Left kidney (tissue), 2 donors: Measurements from ENCODE around the gene NUAK2. TPM values are rescaled to one million over a fixed set of nuclear protein-coding genes. Genes with fewer than 3 reads are reported as not detected.
A peak's percentile ranks its signal among the peaks of the same experiment; 100 is the strongest.

ENCODE experiments used
- DNase-seq: peaks from one replicate; pipeline ENCODE4 v3.0.0-alpha.2; 2013
- polyA plus RNA-seq: library from polyadenylated mRNA; unstranded; fragments of 120-200 nt; gene quantifications from one replicate; pipeline ENCODE4 v1.2.1, GENCODE V29; 2013; ENCODE audit not compliant: insufficient read length

Gene NUAK2
- polyA plus RNA-seq, 1 donor, result 9.3 TPM

DNA sequence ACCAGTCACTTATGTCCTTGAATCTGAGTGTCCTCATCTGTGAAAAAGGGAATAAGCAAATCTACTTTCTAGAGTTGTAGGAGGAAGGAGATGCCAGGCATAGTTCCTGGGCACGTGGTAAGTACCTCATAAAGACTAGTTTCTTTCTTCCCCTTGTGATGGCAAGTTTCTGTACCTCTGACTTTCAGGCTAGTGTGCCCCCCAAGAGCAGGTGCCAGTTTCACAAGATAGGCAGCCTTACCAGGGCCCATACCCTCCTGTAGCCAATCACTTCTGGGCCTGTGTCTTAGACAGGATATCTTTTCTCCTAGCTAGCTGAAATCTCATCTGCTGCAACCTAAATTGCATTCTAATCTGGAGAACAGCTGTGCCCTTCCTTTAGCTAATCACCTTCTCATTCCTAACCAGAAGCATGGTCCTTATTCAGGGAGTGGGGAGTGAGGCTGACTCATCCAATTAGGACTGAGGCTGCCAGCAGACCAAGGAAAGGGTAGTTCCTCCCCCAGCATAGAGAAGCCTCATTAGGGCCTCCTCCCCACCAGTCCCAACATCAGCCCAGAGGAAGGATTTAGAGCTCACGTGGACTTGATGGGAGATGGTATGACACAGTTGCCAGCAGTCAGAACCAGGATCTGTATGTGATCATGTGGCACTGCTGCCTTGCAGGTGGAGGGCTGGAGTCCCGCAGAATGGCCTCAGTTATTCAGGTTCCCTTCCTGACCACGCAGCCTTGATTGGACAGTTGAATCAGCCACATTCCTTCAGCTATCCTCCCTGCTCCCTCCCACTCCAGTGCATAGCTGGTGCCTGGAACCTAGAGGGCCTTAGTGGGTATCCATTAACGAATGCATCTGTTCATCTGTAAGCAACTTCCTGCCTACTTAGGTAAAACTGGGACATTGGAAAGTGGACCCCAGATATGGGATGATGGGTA is 27.3 kb upstream of the NUAK2 start:
- DNase-seq, result no peak

GRCh38 chr1:205346956-205347574 is 25.5 kb upstream of the NUAK2 start:
- no peak for DNase-seq

GRCh38 chr1:205345761-205346160 is 24.2 kb upstream of the NUAK2 start:
- no peak for DNase-seq

GRCh38 chr1:205344066-205344928 is 22.8 kb upstream of the NUAK2 start:
- no peak for DNase-seq

DNA sequence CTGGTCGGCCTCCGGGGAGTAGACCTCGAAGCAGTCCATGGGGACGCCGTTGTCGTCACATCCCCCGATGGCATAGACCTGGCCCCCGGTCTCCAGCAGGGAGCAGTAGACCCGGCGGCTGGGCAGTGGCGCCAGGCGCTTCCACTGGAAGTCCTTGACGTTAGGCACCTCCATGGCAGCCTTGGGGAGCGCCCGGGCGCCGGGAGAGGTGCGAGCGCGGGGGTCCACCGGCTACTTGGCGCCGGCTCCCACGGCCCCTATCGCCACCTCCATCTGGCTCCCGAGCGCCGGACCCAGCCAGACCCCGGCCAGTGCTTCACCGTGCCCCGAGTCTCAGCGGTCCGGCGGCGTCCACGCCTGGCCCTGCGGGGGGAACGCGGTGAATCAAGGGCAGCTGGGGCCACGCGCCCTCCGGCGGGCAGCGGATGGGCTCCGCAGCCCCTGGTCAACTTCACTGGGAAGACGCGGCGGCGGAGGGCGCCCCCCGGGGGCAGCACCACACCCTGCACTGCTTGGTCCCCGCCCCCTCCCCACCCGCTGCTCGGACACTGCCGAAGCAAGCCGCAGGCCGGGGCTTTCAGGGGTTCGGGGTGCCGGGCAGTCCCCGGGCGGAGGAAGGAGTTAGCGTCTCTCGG is 22.0 kb upstream of the NUAK2 start:
- DNase-seq, result no peak

DNA sequence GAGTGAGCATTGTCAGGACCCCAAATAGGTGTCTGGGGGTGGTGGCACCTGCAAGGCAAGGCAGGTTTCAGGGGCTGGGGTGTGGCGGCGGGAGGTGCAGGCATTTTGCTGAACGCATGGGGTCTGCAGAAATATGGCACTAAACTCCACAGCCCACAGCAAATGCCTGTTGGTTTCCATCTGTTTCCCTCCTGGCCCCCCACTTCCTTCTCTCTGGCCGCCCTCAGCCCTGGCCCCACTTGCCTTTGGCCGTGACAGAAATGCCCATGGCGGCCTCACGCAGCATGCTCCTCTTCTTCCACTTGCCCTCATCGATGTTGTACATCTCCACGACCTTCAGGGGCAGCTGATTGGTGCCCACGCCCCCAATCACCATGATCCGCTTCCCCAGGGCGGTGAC is 21.4 kb upstream of the NUAK2 start:
- no peak for DNase-seq

DNA sequence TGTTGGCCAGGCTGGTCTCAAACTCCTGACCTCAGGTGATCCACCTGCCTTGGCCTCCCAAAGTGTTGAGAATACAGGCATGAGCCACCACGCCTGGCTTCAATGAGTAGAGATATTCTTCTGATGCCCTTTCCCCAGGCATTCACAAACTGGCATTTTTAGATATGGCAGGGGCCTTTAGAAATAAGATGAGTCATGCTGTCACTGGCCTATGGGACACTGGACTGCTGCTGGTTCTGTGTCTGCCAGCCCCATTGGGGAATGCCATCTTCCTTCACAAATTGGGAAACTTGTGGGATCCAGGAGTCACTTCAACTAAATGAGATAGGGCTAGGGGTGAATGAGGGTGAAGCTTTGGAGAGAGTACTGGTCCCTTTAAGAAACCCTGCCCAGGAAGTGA is 19.1 kb upstream of the NUAK2 start:
- no peak for DNase-seq

GRCh38 chr1:205339717-205340116 is 18.2 kb upstream of the NUAK2 start:
- DNase-seq, result no peak

DNA sequence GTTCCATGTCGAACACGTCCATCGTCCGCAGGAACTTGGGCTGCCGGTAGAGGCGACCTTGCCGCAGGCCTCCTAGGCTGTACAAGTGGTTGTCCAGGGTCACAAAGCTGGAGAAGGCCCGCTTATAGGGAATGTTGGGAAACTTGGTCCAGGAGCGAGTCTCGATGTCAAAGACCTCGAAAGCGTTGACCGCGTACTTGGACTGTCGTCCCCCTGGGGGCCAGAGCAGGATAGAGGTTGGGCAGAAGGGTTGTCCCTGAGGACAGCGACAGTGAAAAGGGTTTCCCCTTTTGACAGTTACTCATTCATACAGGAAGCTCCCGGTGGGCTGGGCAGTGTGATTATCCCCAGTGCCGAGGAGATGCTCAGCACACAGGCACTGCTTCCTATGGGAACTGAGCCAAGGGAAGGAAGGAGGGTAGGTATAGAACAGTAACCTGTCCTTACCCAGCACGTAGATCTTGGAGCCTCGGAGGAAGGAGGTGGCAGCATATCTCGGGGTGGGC is 17.7 kb upstream of the NUAK2 start:
- no peak for DNase-seq

GRCh38 chr1:205338011-205338410 is 16.5 kb upstream of the NUAK2 start:
- no peak for DNase-seq

- DNase-seq, result no peak
These were observed 15.9 kb upstream of the NUAK2 start for GRCh38 chr1:205337481-205337880.

GRCh38 chr1:205335692-205336091 is 14.1 kb upstream of the NUAK2 start:
- peak; percentile 84 for DNase-seq

- no peak for DNase-seq
These were observed 10.7 kb upstream of the NUAK2 start for GRCh38 chr1:205332015-205332791.

- DNase-seq, result no peak
These were observed 8.6 kb upstream of the NUAK2 start for GRCh38 chr1:205330150-205330549.

DNA sequence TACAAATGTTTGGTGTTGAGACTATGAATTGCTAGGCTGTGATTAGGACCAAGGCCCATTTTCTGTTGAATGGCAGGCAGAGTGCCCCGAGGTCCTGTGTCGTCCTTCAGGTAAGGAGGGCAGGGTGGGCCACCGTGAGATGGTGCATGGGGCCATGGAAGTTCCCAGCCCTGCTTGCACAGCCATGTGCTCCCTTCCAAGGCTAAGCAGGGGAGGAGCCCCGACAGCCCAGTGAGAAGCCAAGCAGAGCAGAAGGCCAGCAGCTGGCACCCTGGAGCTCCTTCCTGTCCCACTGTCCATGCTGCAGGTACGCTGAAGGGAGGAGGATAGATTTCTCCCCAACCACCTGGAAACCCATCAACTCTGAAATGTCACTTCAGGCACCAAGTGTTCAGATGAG is 8.2 kb upstream of the NUAK2 start:
- DNase-seq, result no peak

- DNase-seq, result no peak
These were observed 6.9 kb upstream of the NUAK2 start for GRCh38 chr1:205328476-205328875.

DNA sequence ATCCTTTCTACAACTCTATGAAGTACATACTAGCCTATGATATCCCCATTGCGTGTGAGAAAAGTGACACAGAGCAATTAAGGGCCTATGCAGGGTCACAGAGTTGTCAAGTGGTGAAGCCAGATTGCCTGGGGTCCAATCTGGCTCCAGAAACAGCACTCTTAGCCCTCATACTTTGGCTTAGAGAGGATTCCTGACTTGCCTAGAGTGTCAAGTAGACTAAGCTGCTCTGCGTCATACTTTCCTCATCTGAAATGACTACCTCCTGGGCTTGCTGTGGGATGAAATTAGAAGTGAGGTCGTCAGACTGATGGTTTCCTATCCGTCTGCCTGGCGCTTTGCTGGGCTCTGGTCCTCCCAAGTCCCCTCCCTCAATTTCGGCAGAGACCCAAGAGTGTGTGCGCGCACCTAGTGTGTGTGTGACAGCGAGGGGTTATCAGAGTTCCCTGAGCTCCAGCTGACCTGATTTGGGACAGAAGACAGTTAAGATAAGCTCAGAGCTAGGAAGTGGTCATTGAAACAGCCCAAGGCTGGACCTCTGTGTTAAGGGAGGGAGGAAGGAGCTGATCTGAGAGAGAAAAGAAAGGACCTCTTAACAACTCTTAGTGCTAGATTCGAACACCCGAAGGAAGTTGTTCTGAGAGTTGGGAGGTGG is 5.4 kb upstream of the NUAK2 start:
- DNase-seq, result no peak

DNA sequence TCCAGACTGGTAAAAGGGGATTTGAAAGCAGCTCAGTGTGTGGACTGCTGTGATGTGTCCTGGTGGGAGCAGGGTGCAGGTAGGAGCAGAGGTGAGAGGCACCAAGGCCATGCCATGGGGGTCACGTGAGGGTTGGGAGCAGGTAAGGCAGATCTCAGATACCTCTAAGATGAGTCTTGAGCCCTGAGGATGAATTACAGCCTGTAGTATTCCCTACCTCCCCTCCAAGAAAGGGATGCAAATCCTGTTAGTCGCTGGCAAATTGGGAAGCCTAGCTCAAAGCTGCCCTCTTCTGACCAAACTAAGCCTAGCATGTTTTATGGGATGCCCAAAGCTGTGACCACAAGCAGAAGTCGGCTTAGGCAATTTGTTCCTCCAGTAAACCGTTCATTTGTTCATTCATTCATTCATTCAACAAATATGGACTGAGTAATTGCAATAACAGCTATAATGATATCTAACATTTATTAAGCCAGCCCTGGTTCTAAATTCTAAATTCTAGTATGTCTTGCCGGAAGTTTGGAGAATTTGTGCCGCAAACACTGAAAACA is 3.9 kb upstream of the NUAK2 start:
- DNase-seq, result no peak

DNA sequence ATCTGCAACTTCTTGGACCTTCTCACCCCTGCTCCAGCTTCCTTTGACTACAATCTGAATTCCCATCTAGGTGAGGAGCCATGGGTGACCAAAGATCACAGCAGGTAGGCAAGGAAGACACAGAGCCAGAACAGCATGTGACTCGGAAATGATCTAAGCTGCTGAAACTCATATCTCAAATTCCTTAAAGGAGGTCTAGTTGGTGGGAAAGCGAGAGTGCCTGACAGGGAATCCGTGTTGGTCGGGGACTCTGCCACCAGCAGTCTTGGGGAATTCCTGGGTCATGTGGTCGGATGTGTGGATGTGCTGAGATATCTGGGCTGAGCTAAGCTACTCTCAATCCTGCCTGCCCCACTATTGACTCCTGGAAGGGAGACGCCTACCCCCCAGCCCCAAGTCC is 3.2 kb upstream of the NUAK2 start:
- no peak for DNase-seq

DNA sequence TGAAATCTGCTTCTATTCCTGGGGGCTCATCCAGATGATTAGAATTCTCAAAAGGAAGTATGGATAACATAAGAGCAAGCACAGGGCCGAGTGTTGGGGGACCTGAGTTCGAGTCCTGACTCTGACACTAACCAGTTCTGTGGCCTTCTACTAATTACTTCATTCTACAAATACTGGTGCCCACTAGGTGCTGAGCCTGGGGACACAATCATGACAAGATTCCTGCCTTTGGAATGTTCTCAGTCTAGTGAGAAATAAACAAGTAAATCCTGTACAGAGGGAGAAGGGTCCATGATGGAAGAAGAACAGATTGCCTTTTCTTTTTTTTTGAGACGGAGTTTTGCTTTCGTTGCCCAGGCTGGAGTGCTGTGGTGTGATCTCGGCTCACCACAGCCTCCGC is 2.2 kb upstream of the NUAK2 start:
- no peak for DNase-seq

DNA sequence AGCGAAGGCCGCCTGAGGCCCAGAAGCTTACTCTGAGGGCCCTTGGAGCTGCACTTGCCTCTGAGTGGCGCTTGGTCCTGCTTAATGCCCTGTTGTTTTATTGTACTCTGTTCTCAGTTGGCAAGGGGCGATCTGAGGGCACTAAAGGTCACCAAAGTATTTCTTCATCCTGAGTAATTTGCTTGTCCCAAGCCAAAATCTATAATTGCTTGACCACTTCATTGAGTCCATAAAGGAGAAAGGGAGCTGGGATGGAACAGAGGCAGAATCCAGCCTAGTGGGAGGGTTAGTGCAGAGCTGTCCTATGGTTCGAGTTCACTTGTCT is 376 bp upstream of the NUAK2 start:
- no peak for DNase-seq
